Measurements from ENCODE around the gene RGSL1.

GRCh38 chr1:182444497-182444896, 5.4 kb upstream of the RGSL1 start:
- TF ChIP-seq SIN3A (IDR thresholded peaks at IDR 0.05; ENCODE audit: borderline replicate concordance, insufficient read depth, low read length) = no peak
- no peak for TF ChIP-seq FOXP2 (optimal IDR thresholded peaks at IDR 0.05; ENCODE audit: borderline replicate concordance, extremely low read depth, extremely low read length, insufficient read depth)
- no peak for TF ChIP-seq REST (IDR thresholded peaks at IDR 0.05; ENCODE audit: insufficient read depth in 1 of 2, low read depth in 2 of 2, low read length in 2 of 2)
- no peak for TF ChIP-seq POLR2AphosphoS5 (IDR thresholded peaks at IDR 0.05; ENCODE audit: low read depth, low read length)
- TF ChIP-seq TAF1 (IDR thresholded peaks at IDR 0.05; ENCODE audit: borderline replicate concordance, insufficient read depth, low read length) = no peak
